NCI-H2107 (cell line): ENCODE data around the gene L3MBTL3.
"Not testable (repeated sequence)": the region's sequence is repeated elsewhere in the genome, so short reads cannot be mapped to it uniquely, and the experiment has no call there.

Source experiments
- DNase-seq: peaks from one replicate; lab custom pipeline; 2025; lab: John Stamatoyannopoulos, UW

Gene L3MBTL3

DNA sequence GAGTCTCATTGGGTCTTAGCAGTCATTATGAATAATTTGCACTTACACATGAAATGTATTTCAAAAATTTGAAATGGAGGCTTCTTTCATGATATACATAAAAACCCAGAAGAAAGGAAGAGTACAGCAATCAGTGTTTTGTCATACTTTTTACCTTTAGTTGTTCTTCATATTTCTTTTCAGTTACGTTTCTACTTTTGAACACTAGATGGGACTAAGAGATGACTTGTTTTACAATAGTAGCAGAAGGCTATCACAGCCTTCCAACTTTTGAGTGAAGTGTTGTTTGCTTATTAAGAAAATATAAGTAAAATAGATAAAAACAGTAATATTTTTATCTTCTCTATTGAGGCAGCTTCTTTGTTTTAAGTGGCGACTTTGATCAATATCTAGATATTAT lies 58.1 kb downstream of the L3MBTL3 start:
- DNase-seq: no peak

DNA sequence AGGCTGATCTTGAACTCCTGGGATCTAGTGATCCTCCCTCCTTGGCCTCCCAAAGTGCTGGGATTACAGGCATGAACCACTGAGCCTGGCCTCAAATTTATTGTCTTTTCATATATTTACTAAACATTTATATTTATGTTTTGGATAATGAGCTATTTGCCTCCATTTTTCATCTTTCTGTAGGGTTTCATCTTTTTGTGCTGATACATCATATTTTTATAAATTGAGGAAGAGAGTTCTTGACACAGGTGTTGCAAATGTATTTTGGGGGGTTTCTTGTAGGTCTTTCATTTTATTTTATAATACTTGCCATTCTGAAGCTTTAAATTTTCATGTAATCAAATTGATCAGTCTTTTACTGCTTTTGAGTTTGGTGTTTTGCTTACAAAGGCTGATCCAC lies 72.4 kb downstream of the L3MBTL3 start:
- DNase-seq: no peak

- no peak for DNase-seq
Measured at GRCh38 chr6:130093546-130093945, 75.2 kb downstream of the L3MBTL3 start.

DNA sequence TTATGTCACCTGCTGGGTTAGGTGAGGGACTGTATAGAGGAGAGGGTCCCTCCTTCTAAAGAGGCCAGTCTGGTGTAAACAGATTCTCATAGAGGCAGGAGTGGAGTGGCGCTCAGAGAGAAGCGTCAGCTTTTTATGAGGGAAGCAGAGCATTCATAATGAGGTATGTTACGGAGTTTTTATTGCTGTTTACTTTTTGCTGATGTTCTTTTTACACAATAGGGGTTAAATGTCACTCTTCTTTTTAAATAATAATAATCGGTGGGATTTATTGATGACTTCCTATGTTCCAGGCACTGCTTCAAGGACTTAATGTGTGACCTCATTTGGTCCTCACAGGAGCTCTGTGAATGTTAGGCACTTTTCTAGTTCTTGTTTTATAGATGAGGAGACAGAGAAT lies 79.9 kb downstream of the L3MBTL3 start:
- DNase-seq: no peak

GRCh38 chr6:130099119-130099518 lies 80.7 kb downstream of the L3MBTL3 start:
- DNase-seq: no peak

DNA sequence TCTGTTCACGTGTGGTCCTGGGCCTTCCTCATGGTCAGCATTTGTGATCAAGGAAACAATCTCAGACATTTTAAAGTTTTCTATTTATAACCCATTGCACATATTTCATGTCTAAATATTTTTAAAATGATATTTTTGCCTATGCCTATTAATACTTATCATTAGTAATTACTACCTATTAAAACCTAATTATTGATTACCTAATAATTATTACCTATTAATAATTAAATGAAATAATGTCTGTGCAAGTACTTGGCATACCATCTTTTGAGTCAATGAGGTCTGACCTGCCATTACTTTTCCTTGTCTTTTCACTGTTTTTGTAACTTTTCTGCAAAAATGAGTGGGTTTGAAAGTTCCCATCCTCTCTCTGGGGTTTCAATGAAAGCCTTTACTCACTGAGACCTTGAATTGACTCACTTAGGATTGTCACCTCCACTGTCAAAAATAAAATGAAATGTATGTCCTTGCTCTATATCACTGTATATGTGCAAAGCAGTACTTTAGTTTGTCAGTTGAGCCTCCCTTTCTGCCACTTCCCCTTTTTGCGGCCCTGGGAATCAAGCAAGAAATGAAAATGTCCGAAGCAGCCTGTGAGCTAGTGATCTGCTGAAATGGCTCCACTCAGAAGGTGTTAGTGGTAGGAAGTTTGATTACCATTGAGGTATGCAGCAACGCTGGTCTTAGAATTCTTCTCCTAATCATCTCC lies 87.8 kb downstream of the L3MBTL3 start:
- DNase-seq: no peak

DNA sequence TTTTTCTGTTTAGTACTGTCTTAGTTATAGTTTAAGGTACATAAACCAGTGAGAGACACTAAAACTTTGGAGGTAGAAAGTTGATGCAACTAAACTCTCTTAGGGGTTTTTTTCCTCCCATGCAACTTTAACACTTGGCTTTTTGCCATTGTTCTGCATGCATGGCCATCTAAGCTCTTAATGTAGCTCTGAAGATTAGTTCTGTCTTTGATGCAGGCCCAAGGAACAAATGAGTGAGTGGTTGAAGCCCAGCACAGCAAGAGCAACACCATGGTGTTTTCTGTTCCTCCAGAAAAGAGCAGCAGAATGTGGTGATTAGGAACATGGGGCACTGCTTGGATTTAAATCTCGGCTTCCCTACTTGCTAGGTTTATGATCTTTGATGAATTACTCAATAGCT lies 89.3 kb downstream of the L3MBTL3 start:
- no peak for DNase-seq

DNA sequence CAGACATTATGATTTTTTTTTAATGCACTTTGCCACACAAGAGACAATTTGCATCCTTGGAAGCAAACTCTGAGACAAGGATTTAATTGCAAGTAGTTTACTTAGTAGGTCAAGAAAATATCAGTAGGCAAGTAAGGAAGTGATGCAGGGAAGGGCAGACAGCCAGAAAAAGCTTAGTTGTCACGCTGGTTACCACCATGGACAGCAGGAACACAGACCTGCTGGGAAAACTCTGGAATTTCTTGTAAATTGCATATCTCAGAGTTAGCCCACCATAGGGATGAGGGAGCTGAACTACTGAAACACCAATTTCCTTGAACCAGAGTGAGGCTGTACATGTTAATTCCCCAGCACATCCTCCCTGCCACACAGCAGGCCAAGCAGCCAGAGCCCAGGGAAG lies 92.7 kb downstream of the L3MBTL3 start:
- no peak for DNase-seq

DNA sequence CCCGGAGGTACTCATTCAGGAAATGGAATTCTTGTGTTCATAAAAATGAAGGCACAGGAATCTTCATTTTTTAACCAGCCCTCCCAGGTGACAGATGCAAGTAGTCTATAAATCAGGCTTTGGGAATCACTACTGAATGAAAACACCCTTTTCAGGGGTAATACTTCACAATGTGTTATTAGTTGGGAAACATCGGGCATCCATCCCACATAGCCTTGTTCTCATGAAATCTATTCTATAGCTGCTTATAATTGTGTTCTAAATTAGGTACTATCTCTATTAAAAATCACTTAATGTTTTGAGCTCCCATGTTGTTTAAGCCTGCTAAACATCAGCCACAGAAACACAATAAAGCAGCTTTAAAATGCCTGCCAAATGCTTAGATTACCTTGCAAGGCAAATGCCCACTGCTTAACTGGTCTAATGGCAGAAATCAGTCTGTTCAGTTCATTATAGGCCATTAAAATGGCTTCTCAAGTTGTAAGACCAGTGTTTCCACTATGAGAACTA lies 94.9 kb downstream of the L3MBTL3 start:
- DNase-seq: no peak

DNA sequence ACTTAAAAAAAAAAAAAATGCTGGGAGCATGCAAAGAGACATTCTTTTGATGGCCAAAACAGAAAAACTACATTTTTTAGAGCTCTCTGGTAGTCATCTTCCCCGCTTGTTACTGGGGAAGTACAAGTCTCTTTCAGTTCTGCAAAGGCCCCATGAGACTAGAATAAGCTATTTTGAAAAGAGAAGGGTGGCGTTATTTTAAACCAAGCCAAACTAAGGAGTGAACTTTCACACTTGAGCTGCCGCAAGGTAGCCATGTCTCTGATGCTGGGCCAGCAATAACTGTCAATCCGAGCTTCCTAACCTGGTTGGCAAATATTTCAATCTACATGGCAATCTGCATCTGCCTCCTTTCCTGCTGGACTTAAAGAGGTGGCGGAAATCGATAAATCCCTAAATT lies 96.7 kb downstream of the L3MBTL3 start:
- DNase-seq: no peak

- DNase-seq: no peak
Measured at GRCh38 chr6:130116273-130116672, 97.9 kb downstream of the L3MBTL3 start.

GRCh38 chr6:130117187-130117701 lies 98.9 kb downstream of the L3MBTL3 start:
- DNase-seq: not testable (repeated sequence)

- no peak for DNase-seq
Measured at GRCh38 chr6:130118236-130118635, 99.9 kb downstream of the L3MBTL3 start.

DNA sequence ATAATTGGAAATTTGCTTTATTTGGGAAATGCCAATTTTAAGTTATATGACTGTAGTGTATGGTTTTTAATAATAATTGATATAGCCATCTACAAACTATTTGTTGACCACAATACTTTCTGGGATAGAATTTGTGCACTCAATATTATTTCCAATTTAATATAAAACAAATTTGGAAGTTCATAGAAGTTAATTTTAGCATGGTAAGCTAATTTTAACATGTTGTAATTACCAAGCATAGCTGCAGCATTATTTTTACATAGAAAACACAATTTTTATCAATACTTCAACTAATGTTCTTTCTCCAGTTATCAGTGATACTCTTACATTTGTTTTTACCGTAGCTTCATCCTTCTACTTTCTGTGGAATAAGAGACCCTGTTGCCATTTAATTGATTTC lies 100.8 kb downstream of the L3MBTL3 start:
- no peak for DNase-seq

GRCh38 chr6:130120731-130121130 lies 102.3 kb downstream of the L3MBTL3 start:
- DNase-seq: no peak

DNA sequence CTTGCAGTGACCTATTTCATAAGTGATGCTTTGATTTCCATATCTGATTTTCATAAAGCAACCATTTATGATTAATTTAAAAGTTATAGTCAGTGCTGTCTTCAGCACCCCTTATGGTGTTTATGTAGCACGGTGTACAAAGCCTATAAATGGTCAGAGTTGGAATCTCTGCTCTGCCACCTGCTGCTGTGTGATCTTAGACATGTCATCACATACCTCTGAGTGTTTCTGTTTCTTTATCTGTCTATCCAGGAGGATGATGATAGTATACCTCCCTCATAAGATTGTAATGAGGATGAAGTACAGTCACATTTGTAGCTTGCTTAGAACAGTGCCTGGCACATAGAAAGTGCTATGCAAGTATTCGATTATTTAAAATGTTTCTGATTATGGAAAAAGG lies 103.9 kb downstream of the L3MBTL3 start:
- DNase-seq: no peak

- no peak for DNase-seq
Measured at GRCh38 chr6:130127195-130127594, 108.8 kb downstream of the L3MBTL3 start.

DNA sequence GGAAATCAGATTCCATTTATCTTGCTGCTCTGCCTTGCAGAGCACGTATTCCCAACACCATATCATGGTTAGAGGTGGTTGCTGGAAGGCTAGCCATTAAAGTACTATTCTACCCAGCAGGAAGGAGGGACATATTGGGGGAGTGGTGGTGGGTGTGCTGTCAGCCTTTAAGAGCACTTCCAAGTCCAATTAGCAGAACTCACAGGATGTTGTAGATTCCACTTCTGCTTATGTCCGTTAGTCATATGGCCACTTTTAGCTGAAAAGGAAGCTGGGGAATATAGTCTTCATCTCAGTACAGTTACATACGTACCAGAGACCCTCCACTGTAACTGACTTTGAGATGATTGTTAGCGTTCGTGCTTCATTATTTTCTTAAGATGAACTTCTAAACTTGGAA lies 109.9 kb downstream of the L3MBTL3 start:
- no peak for DNase-seq

- no peak for DNase-seq
Measured at GRCh38 chr6:130129762-130130246, 111.4 kb downstream of the L3MBTL3 start.

- DNase-seq: no peak
Measured at GRCh38 chr6:130132286-130132701, 113.9 kb downstream of the L3MBTL3 start.

- no peak for DNase-seq
Measured at GRCh38 chr6:130134582-130134981, 116.2 kb downstream of the L3MBTL3 start.

DNA sequence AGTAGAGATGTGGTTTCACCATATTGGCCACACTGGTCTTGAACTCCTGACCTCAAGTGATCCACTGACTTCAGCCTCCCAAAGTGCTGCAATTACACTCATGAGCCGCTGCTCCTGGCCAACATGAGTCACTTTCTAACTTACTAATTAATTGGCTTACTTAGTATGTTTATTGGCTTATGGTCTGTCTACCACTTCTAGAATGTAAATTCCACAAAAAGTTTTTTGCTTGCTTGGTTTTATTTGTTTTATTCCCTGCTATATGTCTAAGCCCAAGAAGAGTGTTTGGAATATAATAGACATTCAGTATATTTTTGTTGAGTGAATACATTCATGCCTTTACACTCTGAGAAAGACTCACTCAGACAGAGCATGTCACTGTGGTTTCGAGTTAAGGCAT lies 118.4 kb downstream of the L3MBTL3 start:
- no peak for DNase-seq

GRCh38 chr6:130138116-130138908 lies 119.9 kb downstream of the L3MBTL3 start:
- DNase-seq: no peak
